Neural cell (in vitro differentiated cells): ENCODE results near the gene ATP6V1B1. TPM values are rescaled to one million over a fixed set of nuclear protein-coding genes. Genes with fewer than 3 reads are reported as not detected.

Experiments used
- H2AFZ ChIP-seq: fragments of 200-600, 300-800 bp; sonication (generic), shearing (Covaris generic); 2 replicates; pipeline ENCODE4 v1.6.0; 2014; ENCODE audit warnings: low read depth, mild to moderate bottlenecking, antibody characterized with exemption, low read length, moderate library complexity
- H3F3A ChIP-seq: fragments of 200-600 bp; shearing (Covaris generic); 2 replicates; pipeline ENCODE4 v1.6.1; 2016; ENCODE audit warnings: mild to moderate bottlenecking, moderate library complexity, mixed read lengths, antibody characterized with exemption, low read length; ENCODE audit not compliant: insufficient read depth, poor library complexity, severe bottlenecking
- H3K27ac ChIP-seq: fragments of 200-600, 300-800 bp; sonication (generic), shearing (Covaris generic); 2 replicates; pipeline ENCODE4 v1.5.1; 2014; ENCODE audit warnings: mild to moderate bottlenecking, low read length, moderate library complexity
- H3K27me3 ChIP-seq: fragments of 300-800, 200-600 bp; sonication (generic), shearing (Covaris generic); 2 replicates; pipeline ENCODE4 v1.6.0; 2014; ENCODE audit warnings: mild to moderate bottlenecking, low read depth, low read length, moderate library complexity; ENCODE audit not compliant: insufficient read depth
- H3K36me3 ChIP-seq: fragments of 300-800, 200-600 bp; sonication (generic), shearing (Covaris generic); 2 replicates; pipeline ENCODE4 v1.5.1; 2014; ENCODE audit warnings: mild to moderate bottlenecking, antibody characterized with exemption, low read length, moderate library complexity; ENCODE audit not compliant: insufficient read depth
- H3K4me2 ChIP-seq: fragments of 300-800, 200-600 bp; sonication (generic), shearing (Covaris generic); 2 replicates; pipeline ENCODE4 v1.6.0; 2014; ENCODE audit warnings: mild to moderate bottlenecking, low read length
- H3K4me3 ChIP-seq: fragments of 300-800, 200-600 bp; sonication (generic), shearing (Covaris generic); 2 replicates; pipeline ENCODE4 v1.5.1; 2014; ENCODE audit warnings: mild to moderate bottlenecking, low read length, moderate library complexity
- H3K79me2 ChIP-seq: fragments of 200-600 bp; shearing (Covaris generic); replicated peaks from 2 replicates; pipeline ENCODE4 v1.6.0; 2014; ENCODE audit warnings: mild to moderate bottlenecking, low read length, moderate library complexity; ENCODE audit not compliant: insufficient read depth
- H3K9ac ChIP-seq: fragments of 300-800, 200-600 bp; sonication (generic), shearing (Covaris generic); 2 replicates; pipeline ENCODE4 v1.6.1; 2016; ENCODE audit warnings: mild to moderate bottlenecking, low read length, mixed read lengths
- H3K9me2 ChIP-seq: fragments of 200-600 bp; shearing (Covaris generic); 2 replicates; pipeline ENCODE4 v1.6.1; 2016; ENCODE audit warnings: mild to moderate bottlenecking, low read length, mixed read lengths; ENCODE audit not compliant: insufficient read depth
- H3K9me3 ChIP-seq: fragments of 200-600, 300-800 bp; sonication (generic), shearing (Covaris generic); 2 replicates; pipeline ENCODE4 v1.6.1; 2016; ENCODE audit warnings: mild to moderate bottlenecking, mixed run types, low read length, moderate library complexity, mixed read lengths
- H4K20me1 ChIP-seq: fragments of 200-600 bp; shearing (Covaris generic); 2 replicates; pipeline ENCODE4 v1.6.1; 2016; ENCODE audit warnings: mild to moderate bottlenecking, mixed run types; ENCODE audit not compliant: insufficient read depth
- EP300 ChIP-seq: fragments of 450-650 bp; conservative IDR thresholded peaks from 2 replicates; pipeline ENCODE4 v1.6.1; 2014; ENCODE audit warnings: antibody characterized with exemption, mild to moderate bottlenecking, moderate library complexity; ENCODE audit not compliant: poor library complexity, severe bottlenecking
- EZH2 ChIP-seq: fragments of 200-600, 300-800 bp; shearing (Covaris generic), sonication (generic); IDR thresholded peaks from 2 replicates; pipeline ENCODE4 v1.6.1; 2014; ENCODE audit warnings: antibody characterized with exemption, low read length, borderline replicate concordance, mild to moderate bottlenecking; ENCODE audit not compliant: insufficient read depth, poor library complexity, severe bottlenecking
- MXI1 ChIP-seq: fragments of 450-650 bp; conservative IDR thresholded peaks from 2 replicates; pipeline ENCODE4 v1.6.1; 2014; ENCODE audit warnings: antibody characterized with exemption, mild to moderate bottlenecking; ENCODE audit not compliant: poor library complexity, severe bottlenecking
- POLR2AphosphoS5 ChIP-seq: IDR thresholded peaks from 2 replicates; pipeline ENCODE4 v1.6.1; 2012
- RAD21 ChIP-seq: fragments of 450-650 bp; conservative IDR thresholded peaks from 2 replicates; pipeline ENCODE4 v1.6.1; 2014; ENCODE audit warnings: antibody characterized with exemption, mild to moderate bottlenecking, moderate library complexity
- SMC3 ChIP-seq: fragments of 450-650 bp; conservative IDR thresholded peaks from 2 replicates; pipeline ENCODE4 v1.6.1; 2014; ENCODE audit warnings: antibody characterized with exemption, mild to moderate bottlenecking, moderate library complexity; ENCODE audit not compliant: poor library complexity
- TAF1 ChIP-seq: IDR thresholded peaks from 2 replicates; pipeline ENCODE4 v1.6.1; 2012; ENCODE audit warnings: low read depth
- polyA plus RNA-seq: library from polyadenylated mRNA; depleted of rRNA; stranded (reverse); fragments of >200 nt; gene quantifications from 2 replicates; pipeline ENCODE4 v1.2.3, GENCODE V29; 2014
- TF ChIP-seq, protein P1 (sequence below): IDR thresholded peaks from 2 replicates; pipeline ENCODE4 v1.6.1; 2012; ENCODE audit warnings: borderline replicate concordance
- TF ChIP-seq, protein P2 (sequence below): fragments of 450-650 bp; IDR thresholded peaks from 2 replicates; pipeline ENCODE4 v1.5.1; 2014; ENCODE audit warnings: antibody characterized with exemption, mild to moderate bottlenecking, moderate library complexity; ENCODE audit not compliant: poor library complexity, severe bottlenecking

The ATP6V1B1 gene
- polyA plus RNA-seq, 1 donor from 2014 or later, result 0.12 TPM

DNA sequence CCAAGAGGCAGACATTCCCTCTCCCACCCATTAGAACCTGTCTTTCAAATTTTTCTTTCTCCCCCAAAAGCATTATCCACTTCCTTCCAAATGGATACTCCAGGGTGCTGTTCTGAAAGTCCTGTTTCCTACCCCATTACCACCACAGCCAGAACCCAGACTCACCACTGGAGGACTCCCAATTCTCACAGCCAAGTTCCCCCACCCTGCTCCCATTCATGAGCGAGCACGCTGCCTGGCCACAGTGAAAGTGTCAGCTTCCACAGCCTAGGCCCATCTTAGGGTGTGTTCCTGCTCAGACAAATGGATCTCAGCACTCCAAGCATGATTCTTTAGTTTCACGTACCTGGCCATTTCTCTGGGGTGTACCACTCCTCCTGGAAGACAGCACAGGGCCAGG is 38.9 kb downstream of the ATP6V1B1 start:
- Histone ChIP-seq H3K4me2 (no peak overlapping the region), H3F3A (no peaks in the 10 kb centered on the region), H2AFZ (no peak overlapping the region), H3K9me3 (no peaks in the 10 kb centered on the region), H3K36me3 (no peaks in the 10 kb centered on the region), H3K79me2 (no peaks in the 10 kb centered on the region), H3K27me3 (peaks cover 14% of the 10 kb centered on the region), H3K27ac (no peak overlapping the region), H3K9me2 (no peaks in the 10 kb centered on the region), H3K4me3 (no peak overlapping the region), H3K9ac (no peak overlapping the region), H4K20me1 (no peaks in the 10 kb centered on the region)
- TF ChIP-seq SMC3 (no peak), MXI1 (no peak), POLR2AphosphoS5 (no peak), RAD21 (no peak), EP300 (no peak), EZH2 (no peak), TAF1 (no peak)
- TF ChIP-seq, protein P1, sequence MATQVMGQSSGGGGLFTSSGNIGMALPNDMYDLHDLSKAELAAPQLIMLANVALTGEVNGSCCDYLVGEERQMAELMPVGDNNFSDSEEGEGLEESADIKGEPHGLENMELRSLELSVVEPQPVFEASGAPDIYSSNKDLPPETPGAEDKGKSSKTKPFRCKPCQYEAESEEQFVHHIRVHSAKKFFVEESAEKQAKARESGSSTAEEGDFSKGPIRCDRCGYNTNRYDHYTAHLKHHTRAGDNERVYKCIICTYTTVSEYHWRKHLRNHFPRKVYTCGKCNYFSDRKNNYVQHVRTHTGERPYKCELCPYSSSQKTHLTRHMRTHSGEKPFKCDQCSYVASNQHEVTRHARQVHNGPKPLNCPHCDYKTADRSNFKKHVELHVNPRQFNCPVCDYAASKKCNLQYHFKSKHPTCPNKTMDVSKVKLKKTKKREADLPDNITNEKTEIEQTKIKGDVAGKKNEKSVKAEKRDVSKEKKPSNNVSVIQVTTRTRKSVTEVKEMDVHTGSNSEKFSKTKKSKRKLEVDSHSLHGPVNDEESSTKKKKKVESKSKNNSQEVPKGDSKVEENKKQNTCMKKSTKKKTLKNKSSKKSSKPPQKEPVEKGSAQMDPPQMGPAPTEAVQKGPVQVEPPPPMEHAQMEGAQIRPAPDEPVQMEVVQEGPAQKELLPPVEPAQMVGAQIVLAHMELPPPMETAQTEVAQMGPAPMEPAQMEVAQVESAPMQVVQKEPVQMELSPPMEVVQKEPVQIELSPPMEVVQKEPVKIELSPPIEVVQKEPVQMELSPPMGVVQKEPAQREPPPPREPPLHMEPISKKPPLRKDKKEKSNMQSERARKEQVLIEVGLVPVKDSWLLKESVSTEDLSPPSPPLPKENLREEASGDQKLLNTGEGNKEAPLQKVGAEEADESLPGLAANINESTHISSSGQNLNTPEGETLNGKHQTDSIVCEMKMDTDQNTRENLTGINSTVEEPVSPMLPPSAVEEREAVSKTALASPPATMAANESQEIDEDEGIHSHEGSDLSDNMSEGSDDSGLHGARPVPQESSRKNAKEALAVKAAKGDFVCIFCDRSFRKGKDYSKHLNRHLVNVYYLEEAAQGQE, result no peak

DNA sequence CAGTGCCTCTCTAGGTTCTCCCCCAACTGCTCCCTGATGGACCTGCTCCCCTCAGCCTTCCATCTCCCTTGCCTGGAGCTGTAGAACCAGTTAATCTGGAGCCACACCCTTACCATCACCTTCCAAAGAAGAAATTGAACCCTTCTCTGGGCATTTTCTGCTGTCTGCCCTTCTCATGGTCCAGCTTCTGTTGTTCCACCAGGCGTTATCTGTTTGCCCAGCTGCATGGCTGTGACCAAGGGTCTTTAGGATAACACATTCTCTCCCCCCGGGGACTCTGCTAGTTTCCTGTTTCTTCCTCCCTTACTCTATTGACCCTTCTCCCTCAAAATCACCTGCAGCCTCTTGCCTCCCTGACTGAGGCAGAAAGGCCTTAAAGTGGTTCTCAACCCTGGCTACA is 39.5 kb downstream of the ATP6V1B1 start:
- no peak overlapping the region for H3K4me3 ChIP-seq
- H3K27me3 ChIP-seq, result peaks cover 14% of the 10 kb centered on the region
- H3F3A ChIP-seq, result no peaks in the 10 kb centered on the region
- no peak overlapping the region for H3K9ac ChIP-seq
- H3K79me2 ChIP-seq, result no peaks in the 10 kb centered on the region
- H3K27ac ChIP-seq, result no peak overlapping the region
- no peaks in the 10 kb centered on the region for H3K9me2 ChIP-seq
- no peak overlapping the region for H2AFZ ChIP-seq
- H3K4me2 ChIP-seq, result no peak overlapping the region
- H4K20me1 ChIP-seq, result no peaks in the 10 kb centered on the region
- H3K9me3 ChIP-seq, result no peaks in the 10 kb centered on the region
- TF ChIP-seq SMC3 (no peak), TAF1 (no peak), POLR2AphosphoS5 (no peak), RAD21 (no peak), EP300 (no peak), MXI1 (no peak), EZH2 (no peak)
- TF ChIP-seq, protein P2, sequence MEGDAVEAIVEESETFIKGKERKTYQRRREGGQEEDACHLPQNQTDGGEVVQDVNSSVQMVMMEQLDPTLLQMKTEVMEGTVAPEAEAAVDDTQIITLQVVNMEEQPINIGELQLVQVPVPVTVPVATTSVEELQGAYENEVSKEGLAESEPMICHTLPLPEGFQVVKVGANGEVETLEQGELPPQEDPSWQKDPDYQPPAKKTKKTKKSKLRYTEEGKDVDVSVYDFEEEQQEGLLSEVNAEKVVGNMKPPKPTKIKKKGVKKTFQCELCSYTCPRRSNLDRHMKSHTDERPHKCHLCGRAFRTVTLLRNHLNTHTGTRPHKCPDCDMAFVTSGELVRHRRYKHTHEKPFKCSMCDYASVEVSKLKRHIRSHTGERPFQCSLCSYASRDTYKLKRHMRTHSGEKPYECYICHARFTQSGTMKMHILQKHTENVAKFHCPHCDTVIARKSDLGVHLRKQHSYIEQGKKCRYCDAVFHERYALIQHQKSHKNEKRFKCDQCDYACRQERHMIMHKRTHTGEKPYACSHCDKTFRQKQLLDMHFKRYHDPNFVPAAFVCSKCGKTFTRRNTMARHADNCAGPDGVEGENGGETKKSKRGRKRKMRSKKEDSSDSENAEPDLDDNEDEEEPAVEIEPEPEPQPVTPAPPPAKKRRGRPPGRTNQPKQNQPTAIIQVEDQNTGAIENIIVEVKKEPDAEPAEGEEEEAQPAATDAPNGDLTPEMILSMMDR, result no peak
- TF ChIP-seq, protein P1, result no peak
- H3K36me3 ChIP-seq, result no peaks in the 10 kb centered on the region
